ENCODE results near the gene AAK1.

Gene AAK1

GRCh38 chr2:69490486-69490885 is 153.1 kb downstream of the AAK1 start:
- Mint-ChIP-seq H3K9me3 (no peaks in the 10 kb centered on the region), H3K27me3 (no peaks in the 10 kb centered on the region), H3K4me3 (no peak overlapping the region), H3K36me3 (ENCODE audit: low read depth) (peaks cover 22% of the 10 kb centered on the region), H3K27ac (peak overlapping the region; percentile 72), H3K4me1 (peaks cover 35% of the 10 kb centered on the region)
- DNase-seq (peak; percentile 20), ATAC-seq (peak; percentile 64)

- Mint-ChIP-seq H3K4me1 (peaks cover 35% of the 10 kb centered on the region), H3K27ac (peak overlapping the region; percentile 76), H3K36me3 (ENCODE audit: low read depth) (peaks cover 24% of the 10 kb centered on the region), H3K9me3 (no peaks in the 10 kb centered on the region), H3K27me3 (no peaks in the 10 kb centered on the region), H3K4me3 (no peak overlapping the region)
- no peak for DNase-seq
- ATAC-seq: no peak
Observed at GRCh38 chr2:69489793-69490192, 153.7 kb downstream of the AAK1 start.

GRCh38 chr2:69483696-69484095 is 159.8 kb downstream of the AAK1 start:
- Mint-ChIP-seq H3K4me1 (peaks cover 16% of the 10 kb centered on the region), H3K4me3 (no peak overlapping the region), H3K36me3 (ENCODE audit: low read depth) (peaks cover 17% of the 10 kb centered on the region), H3K27me3 (no peaks in the 10 kb centered on the region), H3K9me3 (no peaks in the 10 kb centered on the region), H3K27ac (no peak overlapping the region)
- no peak for ATAC-seq
- DNase-seq: no peak

GRCh38 chr2:69483024-69483423 is 160.5 kb downstream of the AAK1 start:
- Mint-ChIP-seq H3K36me3 (ENCODE audit: low read depth) (peaks cover 12% of the 10 kb centered on the region), H3K27ac (peak overlapping the region; percentile 2), H3K4me1 (peaks cover 17% of the 10 kb centered on the region), H3K9me3 (no peaks in the 10 kb centered on the region), H3K4me3 (no peak overlapping the region), H3K27me3 (no peaks in the 10 kb centered on the region)
- ATAC-seq: no peak
- no peak for DNase-seq

- ATAC-seq (no peak), DNase-seq (no peak)
- Mint-ChIP-seq H3K4me1 (peaks cover 22% of the 10 kb centered on the region), H3K9me3 (no peaks in the 10 kb centered on the region), H3K4me3 (no peak overlapping the region), H3K36me3 (ENCODE audit: low read depth) (peaks cover 12% of the 10 kb centered on the region), H3K27ac (peak overlapping the region; percentile 1), H3K27me3 (no peaks in the 10 kb centered on the region)
Observed at GRCh38 chr2:69482471-69482870, 161.1 kb downstream of the AAK1 start.

GRCh38 chr2:69481421-69481820 is 162.1 kb downstream of the AAK1 start:
- ATAC-seq (no peak), DNase-seq (no peak)
- Mint-ChIP-seq H3K36me3 (ENCODE audit: low read depth) (peaks cover 17% of the 10 kb centered on the region), H3K27ac (no peak overlapping the region), H3K4me1 (peaks cover 33% of the 10 kb centered on the region), H3K27me3 (no peaks in the 10 kb centered on the region), H3K4me3 (no peak overlapping the region), H3K9me3 (no peaks in the 10 kb centered on the region)

- DNase-seq: no peak
- Mint-ChIP-seq H3K4me3 (no peak overlapping the region), H3K9me3 (no peaks in the 10 kb centered on the region), H3K4me1 (peaks cover 38% of the 10 kb centered on the region), H3K36me3 (ENCODE audit: low read depth) (peaks cover 22% of the 10 kb centered on the region), H3K27ac (peak overlapping the region; percentile 1), H3K27me3 (no peaks in the 10 kb centered on the region)
- peak; percentile 57 for ATAC-seq
Observed at GRCh38 chr2:69477627-69478026, 165.9 kb downstream of the AAK1 start.

GRCh38 chr2:69474688-69475087 is 168.9 kb downstream of the AAK1 start:
- peaks cover 15% of the 10 kb centered on the region for H3K36me3 Mint-ChIP-seq (ENCODE audit: low read depth)
- H3K4me3 Mint-ChIP-seq: no peak overlapping the region
- H3K4me1 Mint-ChIP-seq: peaks cover 38% of the 10 kb centered on the region
- no peak for DNase-seq
- ATAC-seq: no peak
- H3K9me3 Mint-ChIP-seq: no peaks in the 10 kb centered on the region
- no peaks in the 10 kb centered on the region for H3K27me3 Mint-ChIP-seq
- no peak overlapping the region for H3K27ac Mint-ChIP-seq

GRCh38 chr2:69471793-69472192 is 171.7 kb downstream of the AAK1 start:
- Mint-ChIP-seq H3K4me3 (no peak overlapping the region), H3K27me3 (no peaks in the 10 kb centered on the region), H3K4me1 (peaks cover 18% of the 10 kb centered on the region), H3K27ac (no peak overlapping the region), H3K36me3 (ENCODE audit: low read depth) (peaks cover 16% of the 10 kb centered on the region), H3K9me3 (no peaks in the 10 kb centered on the region)
- DNase-seq: no peak
- no peak for ATAC-seq

- H3K9me3 Mint-ChIP-seq: no peaks in the 10 kb centered on the region
- H3K27ac Mint-ChIP-seq: no peak overlapping the region
- no peak for DNase-seq
- no peaks in the 10 kb centered on the region for H3K27me3 Mint-ChIP-seq
- H3K4me1 Mint-ChIP-seq: peaks cover 11% of the 10 kb centered on the region
- peaks cover 17% of the 10 kb centered on the region for H3K36me3 Mint-ChIP-seq (ENCODE audit: low read depth)
- H3K4me3 Mint-ChIP-seq: no peak overlapping the region
- no peak for ATAC-seq
Observed at GRCh38 chr2:69470911-69471310, 172.6 kb downstream of the AAK1 start.

GRCh38 chr2:69469784-69470183 is 173.8 kb downstream of the AAK1 start:
- no peak for ATAC-seq
- H3K9me3 Mint-ChIP-seq: no peaks in the 10 kb centered on the region
- peaks cover 12% of the 10 kb centered on the region for H3K36me3 Mint-ChIP-seq (ENCODE audit: low read depth)
- no peaks in the 10 kb centered on the region for H3K27me3 Mint-ChIP-seq
- H3K27ac Mint-ChIP-seq: no peak overlapping the region
- no peak overlapping the region for H3K4me3 Mint-ChIP-seq
- H3K4me1 Mint-ChIP-seq: peaks cover 4% of the 10 kb centered on the region
- no peak for DNase-seq

- no peaks in the 10 kb centered on the region for H3K9me3 Mint-ChIP-seq
- peaks cover 12% of the 10 kb centered on the region for H3K36me3 Mint-ChIP-seq (ENCODE audit: low read depth)
- H3K4me1 Mint-ChIP-seq: peaks cover 4% of the 10 kb centered on the region
- DNase-seq: no peak
- H3K4me3 Mint-ChIP-seq: no peak overlapping the region
- ATAC-seq: no peak
- no peak overlapping the region for H3K27ac Mint-ChIP-seq
- no peaks in the 10 kb centered on the region for H3K27me3 Mint-ChIP-seq
Observed at GRCh38 chr2:69469375-69469774, 174.2 kb downstream of the AAK1 start.

- H3K9me3 Mint-ChIP-seq: peaks cover 3% of the 10 kb centered on the region
- H3K36me3 Mint-ChIP-seq (ENCODE audit: low read depth): peaks cover 19% of the 10 kb centered on the region
- ATAC-seq (peak; percentile 24), DNase-seq (no peak)
- H3K4me1 Mint-ChIP-seq: peaks cover 6% of the 10 kb centered on the region
- no peaks in the 10 kb centered on the region for H3K27me3 Mint-ChIP-seq
- H3K4me3 Mint-ChIP-seq: no peak overlapping the region
- H3K27ac Mint-ChIP-seq: no peak overlapping the region
Observed at GRCh38 chr2:69466728-69467127, 176.8 kb downstream of the AAK1 start.

GRCh38 chr2:69465513-69466456 is 177.8 kb downstream of the AAK1 start:
- DNase-seq: no peak
- H3K36me3 Mint-ChIP-seq (ENCODE audit: low read depth): peaks cover 21% of the 10 kb centered on the region
- H3K4me1 Mint-ChIP-seq: peaks cover 6% of the 10 kb centered on the region
- H3K27me3 Mint-ChIP-seq: no peaks in the 10 kb centered on the region
- H3K9me3 Mint-ChIP-seq: peaks cover 3% of the 10 kb centered on the region
- H3K27ac Mint-ChIP-seq: no peak overlapping the region
- no peak overlapping the region for H3K4me3 Mint-ChIP-seq
- ATAC-seq: no peak

GRCh38 chr2:69464575-69464974 is 179.0 kb downstream of the AAK1 start:
- no peak for ATAC-seq
- no peak overlapping the region for H3K4me3 Mint-ChIP-seq
- DNase-seq: no peak
- peaks cover 3% of the 10 kb centered on the region for H3K9me3 Mint-ChIP-seq
- H3K36me3 Mint-ChIP-seq (ENCODE audit: low read depth): peaks cover 21% of the 10 kb centered on the region
- no peaks in the 10 kb centered on the region for H3K27me3 Mint-ChIP-seq
- H3K4me1 Mint-ChIP-seq: peaks cover 4% of the 10 kb centered on the region
- H3K27ac Mint-ChIP-seq: no peak overlapping the region

Data from activated naive CD8-positive, alpha-beta T cell treated with anti-CD3 and anti-CD28 coated beads, Interleukin-2, amount 50 U/mL, for 24 hours (primary cell).